ENCODE results near the gene BDNF. TPM values are rescaled to one million over a fixed set of nuclear protein-coding genes. Genes with fewer than 3 reads are reported as not detected.

The BDNF gene
- total and polyA plus RNA-seq, 2 donors (not counting 1 experiment from before 2014, with no cell fraction given): not detected

- H3K9me3 ChIP-seq (ENCODE audit: control extremely low read depth in 1 of 3, control insufficient read depth in 2 of 3, insufficient read depth in 1 of 3, low read length in 2 of 3): peaks cover 0 to 18% (median 0%) of the 10 kb centered on the region in 3 donors
- H3K4me1 Mint-ChIP-seq: peaks cover 2% of the 10 kb centered on the region
- no peak overlapping the region for H2AFZ ChIP-seq (ENCODE audit: insufficient read depth, low read depth, low read length, poor library complexity, severe bottlenecking)
- no CpG with 5 or more reads among the region's 2 CpGs for WGBS (ENCODE audit: insufficient coverage)
- H3K27me3 Mint-ChIP-seq: peaks cover 45% of the 10 kb centered on the region
- H3K4me3 Mint-ChIP-seq: no peak overlapping the region
- DNase-seq (no peak), ATAC-seq (ENCODE audit: low read depth) (no peak)
- no peaks in the 10 kb centered on the region for H3K9me3 Mint-ChIP-seq (ENCODE audit: insufficient read depth)
- no peak overlapping the region for H3K27ac ChIP-seq (ENCODE audit: low read length in 2 of 2)
- H3K79me2 ChIP-seq (ENCODE audit: control insufficient read depth, insufficient read depth, low read length): no peaks in the 10 kb centered on the region
- H3K27me3 ChIP-seq (replicated peaks in 1 of 4; ENCODE audit: control extremely low read depth in 1 of 4, control insufficient read depth in 3 of 4, insufficient read depth in 4 of 4, low read length in 3 of 4): peaks cover 0 to 32% (median 25%) of the 10 kb centered on the region in 4 experiments
- ChIA-PET CTCF (interaction anchor here (1.7 to 2.6 kb wide), 2 partner anchors 9 to 17 kb away, joined by 6 to 7 read pairs; partner anchors contain the start of gene BDNF), POLR2A (no interaction called here)
- H3K27ac Mint-ChIP-seq: no peak overlapping the region
- H3K4me1 ChIP-seq (ENCODE audit: control insufficient read depth in 2 of 2, insufficient read depth in 2 of 2, low read length in 2 of 2): no peaks in the 10 kb centered on the region
- no peaks in the 10 kb centered on the region for H3K36me3 ChIP-seq (replicated peaks in 1 of 2; ENCODE audit: control extremely low read depth in 1 of 2, control insufficient read depth in 1 of 2, extremely low read depth in 1 of 2, insufficient read depth in 2 of 2, low read length in 1 of 2)
- H3K4me2 ChIP-seq (replicated peaks; ENCODE audit: low read depth, low read length, poor library complexity, severe bottlenecking): no peak overlapping the region
- no peak overlapping the region for H3K9ac ChIP-seq (ENCODE audit: low read length)
- intact Hi-C loops (cut with micrococcal nuclease): no loop called here
- no peak overlapping the region for H3K4me3 ChIP-seq (ENCODE audit: control extremely low read depth in 1 of 5, extremely low read depth in 1 of 5, insufficient read depth in 1 of 5, low read depth in 2 of 5, low read length in 4 of 5)
- TF ChIP-seq EZH2 (IDR thresholded peaks at IDR 0.05; ENCODE audit: borderline replicate concordance, insufficient read depth, low read depth, low read length, poor library complexity, severe bottlenecking): no peak
- TF ChIP-seq, protein P1, sequence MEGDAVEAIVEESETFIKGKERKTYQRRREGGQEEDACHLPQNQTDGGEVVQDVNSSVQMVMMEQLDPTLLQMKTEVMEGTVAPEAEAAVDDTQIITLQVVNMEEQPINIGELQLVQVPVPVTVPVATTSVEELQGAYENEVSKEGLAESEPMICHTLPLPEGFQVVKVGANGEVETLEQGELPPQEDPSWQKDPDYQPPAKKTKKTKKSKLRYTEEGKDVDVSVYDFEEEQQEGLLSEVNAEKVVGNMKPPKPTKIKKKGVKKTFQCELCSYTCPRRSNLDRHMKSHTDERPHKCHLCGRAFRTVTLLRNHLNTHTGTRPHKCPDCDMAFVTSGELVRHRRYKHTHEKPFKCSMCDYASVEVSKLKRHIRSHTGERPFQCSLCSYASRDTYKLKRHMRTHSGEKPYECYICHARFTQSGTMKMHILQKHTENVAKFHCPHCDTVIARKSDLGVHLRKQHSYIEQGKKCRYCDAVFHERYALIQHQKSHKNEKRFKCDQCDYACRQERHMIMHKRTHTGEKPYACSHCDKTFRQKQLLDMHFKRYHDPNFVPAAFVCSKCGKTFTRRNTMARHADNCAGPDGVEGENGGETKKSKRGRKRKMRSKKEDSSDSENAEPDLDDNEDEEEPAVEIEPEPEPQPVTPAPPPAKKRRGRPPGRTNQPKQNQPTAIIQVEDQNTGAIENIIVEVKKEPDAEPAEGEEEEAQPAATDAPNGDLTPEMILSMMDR (IDR thresholded peaks at IDR 0.05): no peak
- H4K20me1 ChIP-seq (ENCODE audit: control insufficient read depth, insufficient read depth, low read length, poor library complexity, severe bottlenecking): no peaks in the 10 kb centered on the region
Observed at GRCh38 chr11:27716216-27716615, 16.0 kb upstream of the BDNF start.

DNA sequence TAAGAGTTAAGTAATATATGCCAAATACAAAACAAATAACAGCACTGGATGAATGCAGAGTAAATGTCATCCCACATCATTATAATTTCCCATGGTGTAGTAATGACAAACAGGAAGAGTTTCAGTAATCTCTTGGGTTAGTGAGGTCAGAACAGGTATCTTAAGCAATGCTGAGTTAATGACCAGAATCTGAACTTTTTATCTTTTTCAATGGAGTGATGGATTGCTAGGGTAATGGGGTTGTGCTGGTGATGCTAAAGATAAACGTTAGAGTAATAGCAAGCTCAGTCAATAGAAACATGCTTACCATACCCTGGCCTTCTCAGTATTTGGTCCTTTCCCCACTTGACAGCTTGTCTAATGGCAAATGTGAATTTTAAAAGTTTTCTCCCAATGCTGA lies 11.5 kb upstream of the BDNF start:
- intact Hi-C loops (cut with micrococcal nuclease): no loop called here
- peaks cover 0 to 3% (median 1%) of the 10 kb centered on the region in 4 experiments for H3K27me3 ChIP-seq (replicated peaks in 1 of 4; ENCODE audit: control extremely low read depth in 1 of 4, control insufficient read depth in 3 of 4, insufficient read depth in 4 of 4, low read length in 3 of 4)
- H3K9ac ChIP-seq (ENCODE audit: low read length): no peak overlapping the region
- H3K27ac ChIP-seq (ENCODE audit: low read length in 2 of 2): no peak overlapping the region
- Mint-ChIP-seq H3K27ac (no peak overlapping the region), H3K9me3 (ENCODE audit: insufficient read depth) (no peaks in the 10 kb centered on the region), H3K4me3 (no peak overlapping the region), H3K27me3 (peaks cover 24% of the 10 kb centered on the region), H3K4me1 (no peaks in the 10 kb centered on the region)
- no peaks in the 10 kb centered on the region for H3K36me3 ChIP-seq (replicated peaks in 1 of 2; ENCODE audit: control extremely low read depth in 1 of 2, control insufficient read depth in 1 of 2, extremely low read depth in 1 of 2, insufficient read depth in 2 of 2, low read length in 1 of 2)
- no peak overlapping the region for H2AFZ ChIP-seq (ENCODE audit: insufficient read depth, low read depth, low read length, poor library complexity, severe bottlenecking)
- no peak for TF ChIP-seq EZH2 (IDR thresholded peaks at IDR 0.05; ENCODE audit: borderline replicate concordance, insufficient read depth, low read depth, low read length, poor library complexity, severe bottlenecking)
- TF ChIP-seq, protein P1 (IDR thresholded peaks at IDR 0.05): no peak
- H4K20me1 ChIP-seq (ENCODE audit: control insufficient read depth, insufficient read depth, low read length, poor library complexity, severe bottlenecking): no peaks in the 10 kb centered on the region
- ChIA-PET CTCF (interaction anchor here (0.8 kb wide), 1 partner anchor 10 kb away, joined by 4 read pairs; no protein-coding TSS in a partner anchor), POLR2A (no interaction called here)
- DNase-seq (no peak), ATAC-seq (ENCODE audit: low read depth) (no peak)
- no peaks in the 10 kb centered on the region for H3K9me3 ChIP-seq (ENCODE audit: control extremely low read depth in 1 of 3, control insufficient read depth in 2 of 3, insufficient read depth in 1 of 3, low read length in 2 of 3)
- WGBS (ENCODE audit: insufficient coverage): no CpG with 5 or more reads among the region's 1 CpG
- H3K4me3 ChIP-seq (ENCODE audit: control extremely low read depth in 1 of 5, extremely low read depth in 1 of 5, insufficient read depth in 1 of 5, low read depth in 2 of 5, low read length in 4 of 5): no peak overlapping the region
- no peaks in the 10 kb centered on the region for H3K79me2 ChIP-seq (ENCODE audit: control insufficient read depth, insufficient read depth, low read length)
- no peak overlapping the region for H3K4me2 ChIP-seq (replicated peaks; ENCODE audit: low read depth, low read length, poor library complexity, severe bottlenecking)
- H3K4me1 ChIP-seq (ENCODE audit: control insufficient read depth in 2 of 2, insufficient read depth in 2 of 2, low read length in 2 of 2): no peaks in the 10 kb centered on the region

All from B cell (primary cell).